Suprapubic skin (tissue), 4 donors: ENCODE measurements around the gene KRT75. TPM values are rescaled to one million over a fixed set of nuclear protein-coding genes. Genes with fewer than 3 reads are reported as not detected.
"Not testable (repeated sequence)": the region's sequence is repeated elsewhere in the genome, so short reads cannot be mapped to it uniquely, and the experiment has no call there.

Experiments used
- DNase-seq, 2 donors: peaks; one replicate each; pipeline ENCODE4 v3.0.0-alpha.2; 2019; ENCODE audit warnings: low spot score in 2 of 2
- H3K27ac ChIP-seq: fragments of 200-600 bp; sonication (generic); one replicate; pipeline ENCODE4 v1.5.1; 2019
- H3K27me3 ChIP-seq: fragments of 200-600 bp; sonication (generic); one replicate; pipeline ENCODE4 v1.5.1; 2019
- H3K36me3 ChIP-seq: fragments of 200-600 bp; sonication (generic); one replicate; pipeline ENCODE4 v1.5.1; 2019
- H3K4me1 ChIP-seq: fragments of 200-600 bp; sonication (generic); one replicate; pipeline ENCODE4 v1.5.1; 2019
- H3K4me3 ChIP-seq: fragments of 200-600 bp; sonication (generic); one replicate; pipeline ENCODE4 v1.5.1; 2019; ENCODE audit warnings: mild to moderate bottlenecking
- H3K9me3 ChIP-seq: fragments of 200-600 bp; sonication (generic); one replicate; pipeline ENCODE4 v1.5.1; 2019
- CTCF ChIP-seq, 2 donors: fragments of 200-600 bp in 1 of 2; fragments of 450-650 bp in 1 of 2; sonication (generic) in 1 of 2; IDR thresholded peaks; one replicate each; pipeline ENCODE4 v1.5.1; 2016 to 2019; ENCODE audit warnings: antibody characterized with exemption in 2 of 2, mild to moderate bottlenecking in 1 of 2, moderate library complexity in 1 of 2
- EP300 ChIP-seq: sonication (generic); formaldehyde crosslinking; IDR thresholded peaks from one replicate; pipeline ENCODE4 v1.6.1; 2017; ENCODE audit warnings: antibody characterized with exemption
- POLR2A ChIP-seq, 2 donors: fragments of 450-650 bp; IDR thresholded peaks; one replicate each; pipeline ENCODE4 v1.6.1; 2017; ENCODE audit warnings: antibody characterized with exemption in 2 of 2, mild to moderate bottlenecking in 2 of 2, moderate library complexity in 2 of 2
- POLR2AphosphoS5 ChIP-seq, 3 donors: sonication (generic); formaldehyde crosslinking; IDR thresholded peaks; one replicate each; pipeline ENCODE4 v1.6.1; 2017; ENCODE audit warnings: antibody characterized with exemption in 3 of 3
- WGBS: methylation state at CpG from one replicate; pipeline ENCODE4 v1.1.5; 2018; 5-methylcytosine and 5-hydroxymethylcytosine counted together
- total RNA-seq, 4 donors: library from RNA; depleted of rRNA; stranded (reverse); fragments of >200 nt; gene quantifications; one replicate each; pipeline ENCODE4 v1.1.0, GENCODE V29; 2016

Gene KRT75
- total RNA-seq, 4 donors from 2014 or later: 3.3 to 67.9 (median 21.2) TPM

- Histone ChIP-seq H3K4me3 (no peak overlapping the region), H3K9me3 (no peaks in the 10 kb centered on the region), H3K27me3 (no peaks in the 10 kb centered on the region), H3K27ac (no peak overlapping the region), H3K36me3 (no peaks in the 10 kb centered on the region), H3K4me1 (peaks cover 19% of the 10 kb centered on the region)
- no peak for TF ChIP-seq CTCF (IDR thresholded peaks at IDR 0.05)
- TF ChIP-seq POLR2AphosphoS5 (IDR thresholded peaks at IDR 0.05): no peak
- no peak for DNase-seq
- WGBS: 43% methylated on average over 4 of the region's 4 CpGs
Measured at GRCh38 chr12:52413202-52413601, 21.0 kb downstream of the KRT75 start.

DNA sequence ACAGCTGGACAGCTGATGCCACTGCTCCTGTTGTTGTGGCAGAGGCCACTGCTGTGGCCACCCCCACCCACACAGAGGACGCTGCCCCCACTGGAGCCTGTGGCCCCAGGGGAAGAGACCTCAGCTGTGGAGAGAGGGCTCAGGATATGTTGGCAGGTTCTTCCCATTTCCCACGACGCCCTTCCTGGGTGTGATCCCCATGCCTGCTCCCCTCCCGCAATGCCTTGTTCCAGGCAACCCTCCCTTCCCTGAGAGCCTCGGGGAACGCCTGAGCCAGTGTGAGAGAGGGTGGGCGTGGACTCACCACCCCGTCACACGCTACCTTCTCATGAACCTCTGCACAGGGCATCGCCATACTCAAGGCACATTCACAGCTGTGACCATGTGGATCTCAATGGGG lies 22.4 kb downstream of the KRT75 start:
- H3K9me3 ChIP-seq: no peaks in the 10 kb centered on the region
- no peaks in the 10 kb centered on the region for H3K36me3 ChIP-seq
- TF ChIP-seq EP300: no peak
- no peak for TF ChIP-seq POLR2A (IDR thresholded peaks at IDR 0.05)
- no peak for TF ChIP-seq POLR2AphosphoS5 (IDR thresholded peaks at IDR 0.05)
- no peak for TF ChIP-seq CTCF (IDR thresholded peaks at IDR 0.05)
- WGBS: 74% methylated on average over 10 of the region's 10 CpGs
- H3K27me3 ChIP-seq: peaks cover 4% of the 10 kb centered on the region
- DNase-seq: no peak
- H3K4me3 ChIP-seq: no peak overlapping the region
- H3K4me1 ChIP-seq: peaks cover 11% of the 10 kb centered on the region
- no peak overlapping the region for H3K27ac ChIP-seq

GRCh38 chr12:52410589-52411248 lies 23.5 kb downstream of the KRT75 start:
- H3K4me3 ChIP-seq, DNase-seq, H3K27ac ChIP-seq, H3K9me3 ChIP-seq, H3K36me3 ChIP-seq, H3K4me1 ChIP-seq, H3K27me3 ChIP-seq: not testable (repeated sequence)
- WGBS: no CpG with 5 or more reads among the region's 1 CpG

DNA sequence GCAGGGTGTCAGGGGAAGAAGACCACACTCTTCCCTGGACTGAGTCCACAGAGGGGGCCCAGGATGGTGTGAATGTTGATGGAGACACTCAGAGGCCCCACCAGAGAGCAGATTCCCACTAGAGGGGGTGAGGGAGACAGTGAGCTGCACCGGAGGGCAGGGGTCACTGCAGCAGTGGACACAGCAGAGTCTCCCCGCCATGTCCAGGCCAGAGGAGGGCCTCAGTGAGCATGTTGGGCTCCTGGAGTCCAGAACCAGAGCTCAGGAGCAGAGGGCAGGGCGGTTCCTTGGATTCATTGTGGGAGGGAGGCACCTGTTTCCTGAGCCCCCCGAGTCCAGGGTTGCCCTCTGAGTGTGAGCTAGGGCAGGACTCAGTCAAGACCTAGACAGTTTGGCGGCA lies 26.3 kb downstream of the KRT75 start:
- no peak for TF ChIP-seq CTCF (IDR thresholded peaks at IDR 0.05)
- no peak for TF ChIP-seq POLR2AphosphoS5 (IDR thresholded peaks at IDR 0.05)
- no peak for TF ChIP-seq POLR2A (IDR thresholded peaks at IDR 0.05)
- no peak for TF ChIP-seq EP300

GRCh38 chr12:52405922-52406385 lies 28.2 kb downstream of the KRT75 start, which contains the start of gene KRT82:
TSS of gene KRT82 (minus strand) at chr12:52406335. CDS start at chr12:52406277, 58 bp downstream.
- Histone ChIP-seq H3K4me1 (no peaks in the 10 kb centered on the region), H3K36me3 (no peaks in the 10 kb centered on the region), H3K4me3 (no peak within 1 kb of the TSS), H3K9me3 (no peaks in the 10 kb centered on the region), H3K27me3 (peaks cover 4% of the 10 kb centered on the region), H3K27ac (no peak within 1 kb of the TSS)
- TF ChIP-seq EP300: no peak
- TF ChIP-seq POLR2AphosphoS5 (IDR thresholded peaks at IDR 0.05): no peak
- TF ChIP-seq CTCF (IDR thresholded peaks at IDR 0.05): no peak
- no peak for TF ChIP-seq POLR2A (IDR thresholded peaks at IDR 0.05)
- 91% methylated on average over 13 of the region's 14 CpGs for WGBS
- no peak for DNase-seq

More for the DNA sequence above, 26.3 kb downstream of the KRT75 start:
- Histone ChIP-seq H3K27me3 (peaks cover 4% of the 10 kb centered on the region), H3K27ac (no peak overlapping the region), H3K4me3 (no peak overlapping the region), H3K4me1 (no peaks in the 10 kb centered on the region), H3K9me3 (no peaks in the 10 kb centered on the region), H3K36me3 (no peaks in the 10 kb centered on the region)
- no peak for DNase-seq
- WGBS: 100% methylated on average over 1 of the region's 5 CpGs

- Histone ChIP-seq H3K27me3 (peaks cover 8% of the 10 kb centered on the region), H3K4me1 (no peaks in the 10 kb centered on the region)
- no peak for TF ChIP-seq POLR2A (IDR thresholded peaks at IDR 0.05)
- no peak for TF ChIP-seq POLR2AphosphoS5 (IDR thresholded peaks at IDR 0.05)
- TF ChIP-seq CTCF (IDR thresholded peaks at IDR 0.05): no peak
- no peak for TF ChIP-seq EP300
Measured at GRCh38 chr12:52404951-52405350, 29.2 kb downstream of the KRT75 start.

More at GRCh38 chr12:52404951-52405350, 29.2 kb downstream of the KRT75 start:
- H3K4me3 ChIP-seq: no peak overlapping the region
- no peaks in the 10 kb centered on the region for H3K9me3 ChIP-seq
- DNase-seq: no peak
- no peak overlapping the region for H3K27ac ChIP-seq
- 87% methylated on average over 3 of the region's 3 CpGs for WGBS
- H3K36me3 ChIP-seq: no peaks in the 10 kb centered on the region
